DMS 273 (cell line): ENCODE data around the gene TBCEL.
"Not testable (repeated sequence)": the region's sequence is repeated elsewhere in the genome, so short reads cannot be mapped to it uniquely, and the experiment has no call there.

Source experiments
- DNase-seq: peaks from one replicate; lab custom pipeline; 2025; ENCODE audit not compliant: unreplicated experiment; lab: John Stamatoyannopoulos, UW

Gene TBCEL, protein sequence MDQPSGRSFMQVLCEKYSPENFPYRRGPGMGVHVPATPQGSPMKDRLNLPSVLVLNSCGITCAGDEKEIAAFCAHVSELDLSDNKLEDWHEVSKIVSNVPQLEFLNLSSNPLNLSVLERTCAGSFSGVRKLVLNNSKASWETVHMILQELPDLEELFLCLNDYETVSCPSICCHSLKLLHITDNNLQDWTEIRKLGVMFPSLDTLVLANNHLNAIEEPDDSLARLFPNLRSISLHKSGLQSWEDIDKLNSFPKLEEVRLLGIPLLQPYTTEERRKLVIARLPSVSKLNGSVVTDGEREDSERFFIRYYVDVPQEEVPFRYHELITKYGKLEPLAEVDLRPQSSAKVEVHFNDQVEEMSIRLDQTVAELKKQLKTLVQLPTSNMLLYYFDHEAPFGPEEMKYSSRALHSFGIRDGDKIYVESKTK

DNA sequence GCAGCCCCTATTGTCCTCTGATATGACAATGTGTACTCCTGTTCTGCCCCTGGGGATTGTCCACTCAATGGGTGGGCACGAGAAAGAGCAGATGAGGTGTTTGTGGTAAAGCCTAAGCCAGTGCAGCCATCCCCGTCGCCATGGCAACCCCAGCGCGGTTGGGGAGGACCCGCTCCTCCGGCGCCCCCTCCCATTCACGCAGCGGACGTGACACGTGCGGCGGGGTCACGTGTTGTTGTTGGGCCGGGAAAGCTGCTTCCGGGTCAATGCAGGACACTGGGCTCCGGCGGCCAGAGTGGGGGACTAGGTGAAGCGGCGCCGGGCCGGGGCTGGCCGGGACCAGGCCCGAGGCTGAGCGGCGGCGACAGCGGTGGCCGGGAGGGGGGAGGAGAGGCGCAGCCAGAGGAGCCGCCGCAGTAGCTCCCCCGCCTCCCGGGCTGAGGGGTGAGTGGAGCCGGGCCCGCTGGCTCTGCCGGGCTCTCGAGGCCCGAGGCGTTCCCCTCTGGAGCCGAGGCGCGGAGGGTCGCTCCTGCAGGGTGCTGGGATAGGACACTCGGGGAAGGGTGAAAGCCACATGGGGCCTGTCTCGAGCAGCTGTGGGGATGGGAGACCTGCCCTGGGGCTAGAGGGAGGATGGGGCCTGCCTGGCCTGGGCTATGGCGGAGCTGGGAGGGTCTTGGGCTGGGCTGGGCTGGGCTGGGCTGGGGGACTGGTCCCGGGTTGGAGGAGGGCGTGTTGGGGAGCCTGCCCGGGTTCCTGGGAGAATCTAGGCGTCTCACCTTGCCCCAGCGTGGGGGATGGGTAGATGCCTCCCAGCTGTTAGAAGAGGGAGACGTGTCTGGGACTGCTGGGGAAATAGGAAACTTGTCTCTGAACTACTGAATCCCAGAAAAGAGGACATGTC is at the start of gene TBCEL:
TSS of gene TBCEL (plus strand) at position 255 of the 904 bp plus-strand sequence. CDS start 21,589 bp downstream, outside the sequence.
- DNase-seq: peak; percentile 90

- no peak for DNase-seq
Observed at GRCh38 chr11:120974466-120974865, 49.4 kb upstream of the TBCEL start.

- no peak for DNase-seq
Observed at GRCh38 chr11:120974965-120975364, 48.9 kb upstream of the TBCEL start.

GRCh38 chr11:120977266-120978137 is 46.4 kb upstream of the TBCEL start:
- no peak for DNase-seq

DNA sequence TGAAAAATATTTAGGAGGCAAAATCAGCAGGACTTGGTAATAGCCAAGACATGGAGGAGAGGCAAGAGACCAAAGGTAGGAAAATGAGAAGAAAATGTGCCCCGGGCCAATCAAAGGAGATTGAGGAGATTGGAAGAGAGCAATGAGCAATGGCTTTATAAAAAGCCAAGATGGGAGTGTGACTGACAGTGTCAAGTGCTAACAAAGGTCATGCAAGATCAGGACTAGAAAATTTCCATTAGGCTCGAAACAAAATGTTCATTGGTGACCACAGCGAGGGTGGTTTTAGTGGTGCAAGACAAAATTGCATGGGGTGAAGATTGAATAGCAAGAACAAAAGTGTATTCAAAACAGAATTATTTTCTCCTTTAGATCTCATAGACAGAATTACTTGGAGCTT is 45.2 kb upstream of the TBCEL start:
- DNase-seq: no peak

DNA sequence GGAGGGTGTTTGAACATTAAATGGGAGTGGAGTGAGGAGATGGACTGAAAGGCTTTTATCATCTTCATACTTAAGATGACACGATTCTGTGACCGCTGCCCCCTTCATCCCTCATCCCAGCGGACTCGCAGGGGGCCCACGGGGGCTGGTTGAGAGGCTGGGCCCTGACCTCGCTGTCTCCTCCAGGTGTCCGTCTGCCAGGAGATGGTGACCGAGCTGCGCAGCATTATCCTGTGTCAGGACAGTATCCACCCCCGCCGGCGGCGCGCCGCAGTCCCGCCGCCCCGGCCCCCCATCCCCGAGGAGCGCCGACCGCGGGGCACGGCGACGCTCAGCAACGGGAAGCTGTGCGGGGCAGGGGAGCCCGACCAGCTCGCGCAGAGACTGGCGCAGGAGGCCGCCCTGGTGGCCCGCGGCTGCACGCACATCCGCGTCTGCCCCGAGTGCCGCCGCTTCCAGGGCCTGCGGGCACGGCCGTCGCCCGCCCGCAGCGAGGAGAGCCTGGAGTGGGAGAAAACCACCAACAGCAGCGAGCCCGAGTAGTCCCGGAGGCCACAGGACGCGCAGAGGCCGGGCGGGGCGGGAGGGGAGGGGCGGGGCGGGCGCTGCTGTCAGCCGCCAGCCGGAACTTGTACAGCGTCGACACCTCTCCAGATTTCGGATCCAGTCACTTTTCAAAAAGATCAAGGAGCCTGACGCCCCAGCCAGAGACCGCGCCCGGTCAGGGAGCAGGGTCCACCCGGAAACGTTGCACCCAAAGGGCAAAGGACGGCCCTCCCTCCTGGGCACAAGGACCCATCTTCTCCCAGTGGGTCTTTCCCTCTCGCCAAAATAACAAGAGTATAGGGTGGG is 38.0 kb upstream of the TBCEL start:
- DNase-seq: peak; percentile 70

- no peak for DNase-seq
Observed at GRCh38 chr11:120988603-120989002, 35.3 kb upstream of the TBCEL start.

GRCh38 chr11:120991830-120992686 is 31.8 kb upstream of the TBCEL start:
- DNase-seq: no peak

DNA sequence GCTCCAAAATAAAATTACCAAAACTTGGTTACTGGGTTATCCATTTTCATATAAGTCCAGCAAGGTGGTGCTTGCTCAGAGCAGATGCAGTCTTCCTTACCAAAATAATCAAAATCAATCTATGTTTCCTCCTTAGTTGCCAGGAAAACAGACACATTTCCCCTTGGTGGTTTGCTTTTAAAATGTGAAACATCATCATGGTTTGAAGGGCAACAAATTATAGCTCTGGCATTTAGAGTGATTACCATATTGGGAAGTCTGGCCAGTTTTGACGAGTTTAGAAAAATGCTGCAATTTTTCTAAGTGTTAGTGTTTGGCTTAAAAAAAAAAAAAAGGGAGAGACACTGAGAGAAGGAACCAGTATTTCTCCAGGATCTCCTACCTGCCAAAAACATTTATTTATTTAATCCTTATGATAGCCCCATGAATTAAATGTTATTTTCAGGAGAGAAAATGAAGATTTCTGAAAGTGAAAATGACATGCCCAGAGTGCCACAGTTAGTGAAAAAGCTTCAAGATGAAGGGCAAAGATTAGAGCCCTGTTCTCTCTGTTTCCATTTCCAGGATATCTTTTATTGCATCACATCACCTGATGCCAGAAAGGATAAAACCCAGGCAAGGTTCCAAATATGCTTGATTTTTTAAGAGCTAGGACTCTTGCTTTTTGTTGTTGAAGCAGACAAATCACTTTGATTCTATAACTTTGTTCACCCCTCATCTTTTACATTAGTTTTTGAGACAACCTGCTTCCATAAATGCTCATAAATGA is 29.6 kb upstream of the TBCEL start:
- no peak for DNase-seq

GRCh38 chr11:120995184-120995583 is 28.7 kb upstream of the TBCEL start:
- DNase-seq: no peak

DNA sequence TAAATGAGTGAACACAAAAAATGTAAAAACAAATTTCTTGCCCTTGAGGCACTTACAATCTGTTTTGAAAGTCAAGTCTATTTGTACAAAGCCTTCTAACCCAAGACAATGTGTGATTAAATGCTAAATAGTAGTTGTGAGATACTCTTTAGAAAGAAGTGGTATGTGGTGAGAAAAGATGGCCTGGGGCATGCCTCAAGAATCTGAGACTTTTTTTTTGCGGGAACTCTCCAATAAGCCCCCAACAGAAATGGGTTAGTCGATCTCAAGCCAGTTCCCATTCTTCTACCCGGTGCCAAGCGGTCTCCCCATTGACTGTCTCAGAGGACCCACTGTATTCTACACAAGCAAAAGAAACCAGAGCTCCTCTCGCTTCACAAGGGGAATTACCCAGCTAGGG is 26.9 kb upstream of the TBCEL start:
- no peak for DNase-seq

- no peak for DNase-seq
Observed at GRCh38 chr11:120998581-120998980, 25.3 kb upstream of the TBCEL start.

- DNase-seq: no peak
Observed at GRCh38 chr11:121004206-121004840, 19.6 kb upstream of the TBCEL start.

DNA sequence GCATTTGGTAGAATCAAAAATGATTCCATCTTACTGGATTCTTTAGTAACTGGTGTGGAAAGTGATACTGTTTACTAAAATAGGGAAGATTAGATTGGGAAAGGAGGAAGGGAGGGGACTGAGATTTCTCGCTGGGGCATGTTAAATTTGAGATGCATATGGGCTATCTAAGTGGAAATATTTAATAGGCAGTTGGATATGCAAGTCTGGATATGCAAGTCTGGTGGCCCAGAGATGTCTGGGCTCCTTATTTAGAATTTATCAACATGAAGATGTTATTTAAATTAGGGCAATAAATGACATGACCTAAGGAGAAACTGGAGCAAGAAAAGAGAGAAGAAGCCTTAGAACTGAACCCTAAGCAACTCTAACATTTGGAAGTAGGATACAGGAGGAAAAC is 17.0 kb upstream of the TBCEL start:
- no peak for DNase-seq

GRCh38 chr11:121008551-121008950 is 15.4 kb upstream of the TBCEL start:
- DNase-seq: no peak

GRCh38 chr11:121012091-121012490 is 11.8 kb upstream of the TBCEL start:
- no peak for DNase-seq

DNA sequence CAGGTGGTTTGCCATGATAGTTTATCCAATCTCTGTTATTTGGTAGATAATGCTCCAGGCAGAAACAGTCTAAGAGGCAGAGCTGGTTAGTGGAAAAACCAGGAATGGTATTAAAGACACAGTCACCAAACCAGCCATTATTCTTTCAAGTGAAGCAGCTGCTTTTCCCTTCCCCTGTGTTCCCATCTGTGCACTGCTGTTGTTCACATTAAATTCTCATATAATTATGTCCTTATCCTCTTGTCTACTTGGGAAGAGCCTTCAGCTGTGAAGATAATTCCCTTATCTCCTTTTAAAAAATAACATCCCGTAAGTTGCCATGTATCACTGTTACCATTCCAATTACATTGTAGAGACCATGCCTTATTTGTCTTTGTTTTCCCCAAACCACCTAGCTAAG is 5.2 kb upstream of the TBCEL start:
- peak; percentile 10 for DNase-seq

DNA sequence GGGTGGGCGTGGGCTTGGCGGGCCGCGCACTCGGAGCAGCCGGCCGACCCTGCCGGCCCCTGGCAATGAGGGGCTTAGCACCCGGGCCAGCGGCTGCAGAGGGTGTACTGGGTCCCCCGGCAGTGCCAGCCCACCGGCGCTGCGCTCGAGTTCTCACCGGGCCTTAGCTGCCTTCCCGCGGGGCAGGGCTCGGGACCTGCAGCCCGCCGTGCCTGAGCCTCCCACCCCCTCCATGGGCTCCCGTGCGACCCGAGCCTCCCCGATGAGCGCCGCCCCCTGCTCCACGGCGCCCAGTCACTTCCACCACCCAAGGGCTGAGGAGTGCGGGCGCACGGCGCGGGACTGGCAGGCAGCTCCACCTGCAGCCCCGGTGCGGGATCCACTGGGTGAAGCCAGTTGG is 2.2 kb upstream of the TBCEL start:
- DNase-seq: not testable (repeated sequence)
